Common myeloid progenitor, CD34-positive (primary cell): ENCODE data around the gene CPN2.

Source experiments
- CTCF ChIA-PET: fragments of 350-600 bp; sonication (Branson Sonifier 250); formaldehyde crosslinking; loops from one replicate; lab custom pipeline; 2021; ENCODE audit warnings: antibody characterized with exemption; lab: Charles Lee
- POLR2A ChIA-PET: fragments of 350-600 bp; sonication (Branson Sonifier 250); formaldehyde crosslinking; loops from one replicate; lab custom pipeline; 2021; ENCODE audit warnings: antibody characterized with exemption; lab: Charles Lee
- DNase-seq, 3 donors: peaks; one replicate each; pipeline versions ENCODE4 v3.0.0 to v3.0.0-alpha.2; 2013
- H3K27ac ChIP-seq, 2 experiments: 1 replicate in 1 of 2; 2 replicates in 1 of 2; pipeline ENCODE4 v1.7.0; 2013; ENCODE audit warnings: inconsistent platforms in 2 of 2, low read length in 2 of 2, mild to moderate bottlenecking in 2 of 2, low read depth in 1 of 2, moderate library complexity in 1 of 2; ENCODE audit not compliant: severe bottlenecking in 2 of 2, insufficient read depth in 1 of 2, poor library complexity in 1 of 2
- H3K27me3 ChIP-seq, 5 experiments: replicated peaks in 2 of 5; 1 replicate in 3 of 5; 2 replicates in 2 of 5; pipeline versions ENCODE4 v1.6.1 to v1.7.0; 2013; ENCODE audit warnings: low read length in 4 of 5, mild to moderate bottlenecking in 2 of 5, moderate library complexity in 2 of 5, inconsistent platforms in 1 of 5; ENCODE audit not compliant: insufficient read depth in 5 of 5, control insufficient read depth in 4 of 5
- H3K36me3 ChIP-seq, 4 experiments: 1 replicate in 2 of 4; 2 replicates in 2 of 4; pipeline versions ENCODE4 v1.6.1 to v1.7.0; 2013; ENCODE audit warnings: low read length in 3 of 4, control low read depth in 1 of 4, mild to moderate bottlenecking in 1 of 4; ENCODE audit not compliant: control insufficient read depth in 4 of 4, insufficient read depth in 4 of 4
- H3K4me1 ChIP-seq, 4 experiments: 1 replicate in 3 of 4; 2 replicates in 1 of 4; pipeline versions ENCODE4 v1.6.1 to v1.7.1; 2013; ENCODE audit warnings: low read length in 3 of 4, mild to moderate bottlenecking in 3 of 4, control low read depth in 1 of 4, inconsistent platforms in 1 of 4, moderate library complexity in 1 of 4; ENCODE audit not compliant: control insufficient read depth in 4 of 4, insufficient read depth in 4 of 4; ENCODE audit errors: control extremely low read depth in 1 of 4
- H3K4me3 ChIP-seq, 7 experiments: 1 replicate in 4 of 7; 2 replicates in 3 of 7; pipeline versions ENCODE4 v1.5.1 to v1.7.0; 2013; ENCODE audit warnings: mild to moderate bottlenecking in 7 of 7, low read length in 6 of 7, moderate library complexity in 6 of 7, inconsistent platforms in 2 of 7, low read depth in 2 of 7, control low read depth in 1 of 7; ENCODE audit not compliant: insufficient read depth in 4 of 7, control insufficient read depth in 1 of 7; ENCODE audit errors: extremely low read depth in 1 of 7
- H3K9me3 ChIP-seq, 5 experiments: 1 replicate in 4 of 5; 2 replicates in 1 of 5; pipeline versions ENCODE4 v1.6.1 to v1.7.1; 2013; ENCODE audit warnings: low read length in 4 of 5, mild to moderate bottlenecking in 2 of 5, inconsistent platforms in 1 of 5, low read depth in 1 of 5, moderate library complexity in 1 of 5; ENCODE audit not compliant: control insufficient read depth in 4 of 5, insufficient read depth in 2 of 5; ENCODE audit errors: control extremely low read depth in 1 of 5
- WGBS: methylation state at CpG from one replicate; pipeline ENCODE4 v1.1.5; 2013; ENCODE audit not compliant: insufficient coverage; 5-methylcytosine and 5-hydroxymethylcytosine counted together

Gene CPN2

GRCh38 chr3:194304186-194304917 lies 46.8 kb downstream of the CPN2 start:
- H3K27me3 ChIP-seq, result peaks cover 0 to 5% (median 1%) of the 10 kb centered on the region in 5 experiments
- peak overlapping the region in 1 of 7 experiments; percentile 2 for H3K4me3 ChIP-seq
- ChIA-PET POLR2A (no interaction called here), CTCF (interaction anchor here (1.2 to 3.9 kb wide), 3 partner anchors 12 to 35 kb away, joined by 3 to 18 read pairs (median 7); no protein-coding TSS in a partner anchor)
- peak in 2 of 3 donors; percentile 41 to 54 for DNase-seq
- WGBS, result 91% methylated on average over 14 of the region's 17 CpGs
- peaks cover 0 to 19% (median 0%) of the 10 kb centered on the region in 4 experiments for H3K36me3 ChIP-seq
- H3K27ac ChIP-seq, result no peak overlapping the region
- H3K4me1 ChIP-seq, result peaks cover 17 to 75% (median 59%) of the 10 kb centered on the region in 4 experiments
- peaks cover 0 to 13% (median 0%) of the 10 kb centered on the region in 5 experiments for H3K9me3 ChIP-seq

DNA sequence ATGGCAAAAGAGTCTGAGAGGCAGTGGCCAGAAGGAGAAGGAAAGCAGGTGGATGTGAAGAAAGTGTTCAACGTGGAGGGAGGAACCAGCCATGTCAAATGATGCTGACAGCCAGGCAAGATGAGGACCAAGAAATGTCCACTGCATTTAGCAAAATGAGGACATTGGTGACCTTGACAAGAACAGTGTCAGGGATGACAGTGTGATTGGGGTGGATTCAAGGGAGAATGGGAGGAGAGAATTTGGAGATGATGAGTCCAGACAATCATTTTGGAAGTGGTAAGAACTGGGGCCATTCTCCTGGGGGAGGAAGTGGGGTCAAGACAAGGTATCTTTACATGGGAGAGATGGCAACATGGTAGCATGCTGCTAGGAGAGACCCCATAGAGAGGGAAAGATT lies 47.4 kb downstream of the CPN2 start:
- Histone ChIP-seq H3K4me1 (peaks cover 12 to 75% (median 58%) of the 10 kb centered on the region in 4 experiments), H3K9me3 (peaks cover 0 to 13% (median 0%) of the 10 kb centered on the region in 5 experiments), H3K4me3 (no peak overlapping the region), H3K36me3 (peaks cover 0 to 19% (median 0%) of the 10 kb centered on the region in 4 experiments), H3K27ac (no peak overlapping the region), H3K27me3 (peaks cover 0 to 5% (median 1%) of the 10 kb centered on the region in 5 experiments)
- CTCF ChIA-PET, result interaction anchor here (1.5 kb wide), 1 partner anchor 34 kb away, joined by 7 read pairs; no protein-coding TSS in a partner anchor
- POLR2A ChIA-PET, result no interaction called here
- no peak for DNase-seq
- WGBS, result 88% methylated on average over 1 of the region's 1 CpG

- Histone ChIP-seq H3K27ac (no peak overlapping the region), H3K9me3 (peaks cover 0 to 13% (median 0%) of the 10 kb centered on the region in 5 experiments), H3K4me3 (no peak overlapping the region), H3K27me3 (peaks cover 0 to 5% (median 1%) of the 10 kb centered on the region in 5 experiments), H3K36me3 (peaks cover 0 to 19% (median 0%) of the 10 kb centered on the region in 4 experiments), H3K4me1 (peaks cover 2 to 62% (median 45%) of the 10 kb centered on the region in 4 experiments)
- ChIA-PET POLR2A (no interaction called here), CTCF (interaction anchor here (0.8 to 1.6 kb wide), 5 partner anchors 14 to 521 kb away, joined by 3 to 6 read pairs (median 4); no protein-coding TSS in a partner anchor)
- 96% methylated on average over 3 of the region's 3 CpGs for WGBS
- no peak for DNase-seq
Measured at GRCh38 chr3:194301730-194302129, 49.4 kb downstream of the CPN2 start.

GRCh38 chr3:194300936-194301335 lies 50.2 kb downstream of the CPN2 start:
- peaks cover 0 to 54% (median 39%) of the 10 kb centered on the region in 4 experiments for H3K4me1 ChIP-seq
- ChIA-PET CTCF (interaction anchor here (0.8 to 1.6 kb wide), 5 partner anchors 13 to 520 kb away, joined by 3 to 6 read pairs (median 4); no protein-coding TSS in a partner anchor), POLR2A (no interaction called here)
- no peak overlapping the region for H3K27ac ChIP-seq
- peaks cover 0 to 19% (median 0%) of the 10 kb centered on the region in 4 experiments for H3K36me3 ChIP-seq
- H3K4me3 ChIP-seq, result no peak overlapping the region
- 88% methylated on average over 4 of the region's 6 CpGs for WGBS
- H3K27me3 ChIP-seq, result peaks cover 0 to 12% (median 1%) of the 10 kb centered on the region in 5 experiments
- no peak for DNase-seq
- peaks cover 0 to 13% (median 0%) of the 10 kb centered on the region in 5 experiments for H3K9me3 ChIP-seq

DNA sequence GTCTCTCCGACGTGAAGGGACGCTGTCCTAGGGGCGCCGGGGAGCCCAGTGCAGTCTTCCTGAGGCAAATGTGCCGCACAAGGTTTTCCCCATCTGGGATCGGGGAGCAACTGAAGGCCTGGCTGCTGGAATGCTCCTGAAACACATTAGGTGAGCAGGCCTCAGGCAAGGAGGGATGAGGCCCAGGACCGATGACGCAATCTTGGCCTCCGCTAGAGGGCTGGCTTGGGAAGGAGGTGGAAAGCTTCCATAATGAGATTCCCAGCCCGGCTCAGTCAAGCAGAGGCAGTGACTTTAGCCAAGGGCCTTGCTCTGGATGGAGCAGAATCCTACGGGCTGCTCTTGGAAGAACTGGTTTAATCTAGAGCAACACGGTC lies 50.8 kb downstream of the CPN2 start:
- H3K4me3 ChIP-seq, result peak overlapping the region in 1 of 7 experiments; percentile 6
- peaks cover 0 to 19% (median 0%) of the 10 kb centered on the region in 4 experiments for H3K36me3 ChIP-seq
- H3K4me1 ChIP-seq, result peaks cover 0 to 48% (median 33%) of the 10 kb centered on the region in 4 experiments
- peaks cover 0 to 13% (median 0%) of the 10 kb centered on the region in 5 experiments for H3K9me3 ChIP-seq
- CTCF ChIA-PET, result interaction anchor here (0.7 to 1.0 kb wide), 2 partner anchors 13 to 88 kb away, joined by 3 read pairs; no protein-coding TSS in a partner anchor
- H3K27ac ChIP-seq, result no peak overlapping the region
- peaks cover 0 to 13% (median 1%) of the 10 kb centered on the region in 5 experiments for H3K27me3 ChIP-seq
- 70% methylated on average over 13 of the region's 13 CpGs for WGBS
- POLR2A ChIA-PET, result no interaction called here
- DNase-seq, result no peak

GRCh38 chr3:194298331-194299227 lies 52.5 kb downstream of the CPN2 start:
- no peak overlapping the region for H3K4me3 ChIP-seq
- H3K9me3 ChIP-seq, result peaks cover 0 to 2% (median 0%) of the 10 kb centered on the region in 5 experiments
- peaks cover 0 to 39% (median 23%) of the 10 kb centered on the region in 4 experiments for H3K4me1 ChIP-seq
- ChIA-PET POLR2A (interaction anchor here (1.4 kb wide), 1 partner anchor 43 kb away, joined by 3 read pairs; no protein-coding TSS in a partner anchor), CTCF (interaction anchor here (1.0 to 1.8 kb wide), 5 partner anchors 8 to 132 kb away, joined by 3 to 8 read pairs (median 3); no protein-coding TSS in a partner anchor)
- H3K36me3 ChIP-seq, result peaks cover 0 to 10% (median 0%) of the 10 kb centered on the region in 4 experiments
- DNase-seq, result no peak
- peaks cover 0 to 13% (median 1%) of the 10 kb centered on the region in 5 experiments for H3K27me3 ChIP-seq
- H3K27ac ChIP-seq, result no peak overlapping the region
- 94% methylated on average over 15 of the region's 19 CpGs for WGBS
